ENCODE data around the gene RIMOC1.

The RIMOC1 gene

DNA sequence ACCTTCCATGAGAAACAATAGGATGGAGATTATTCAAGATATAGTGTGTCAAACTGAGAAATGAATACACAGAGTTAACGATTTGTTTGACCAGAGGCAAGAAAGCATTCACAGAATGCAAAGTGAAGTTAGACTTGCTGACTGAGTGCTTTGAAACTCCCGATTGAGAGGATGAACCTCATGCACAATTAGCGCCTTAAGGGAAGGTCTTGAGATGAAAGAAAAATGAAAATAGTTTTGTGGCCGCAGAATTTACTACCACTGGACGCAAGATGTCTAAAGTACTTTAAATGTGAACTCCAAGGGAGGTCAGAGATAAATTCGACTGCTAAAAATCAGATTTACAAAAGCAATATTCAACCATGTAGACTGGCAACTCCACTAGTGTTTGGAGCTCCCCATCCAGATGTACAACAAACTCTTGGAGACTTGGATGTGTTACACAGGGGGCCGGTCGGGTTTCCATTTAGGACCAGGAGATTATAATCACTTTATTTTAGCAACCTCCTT lies 707 bp upstream of the RIMOC1 start:
- in situ Hi-C loops (cut with MboI; ENCODE audit: low pct_unique_long_range_greater_than_20kb, low sequenced_read_pairs, unreplicated experiment) = no loop called here
- TF ChIP-seq, protein P1, sequence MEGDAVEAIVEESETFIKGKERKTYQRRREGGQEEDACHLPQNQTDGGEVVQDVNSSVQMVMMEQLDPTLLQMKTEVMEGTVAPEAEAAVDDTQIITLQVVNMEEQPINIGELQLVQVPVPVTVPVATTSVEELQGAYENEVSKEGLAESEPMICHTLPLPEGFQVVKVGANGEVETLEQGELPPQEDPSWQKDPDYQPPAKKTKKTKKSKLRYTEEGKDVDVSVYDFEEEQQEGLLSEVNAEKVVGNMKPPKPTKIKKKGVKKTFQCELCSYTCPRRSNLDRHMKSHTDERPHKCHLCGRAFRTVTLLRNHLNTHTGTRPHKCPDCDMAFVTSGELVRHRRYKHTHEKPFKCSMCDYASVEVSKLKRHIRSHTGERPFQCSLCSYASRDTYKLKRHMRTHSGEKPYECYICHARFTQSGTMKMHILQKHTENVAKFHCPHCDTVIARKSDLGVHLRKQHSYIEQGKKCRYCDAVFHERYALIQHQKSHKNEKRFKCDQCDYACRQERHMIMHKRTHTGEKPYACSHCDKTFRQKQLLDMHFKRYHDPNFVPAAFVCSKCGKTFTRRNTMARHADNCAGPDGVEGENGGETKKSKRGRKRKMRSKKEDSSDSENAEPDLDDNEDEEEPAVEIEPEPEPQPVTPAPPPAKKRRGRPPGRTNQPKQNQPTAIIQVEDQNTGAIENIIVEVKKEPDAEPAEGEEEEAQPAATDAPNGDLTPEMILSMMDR (IDR thresholded peaks at IDR 0.05; ENCODE audit: extremely low read depth, insufficient read depth, missing control alignments) = no peak
- no peak for DNase-seq (ENCODE audit: low spot score)

DNA sequence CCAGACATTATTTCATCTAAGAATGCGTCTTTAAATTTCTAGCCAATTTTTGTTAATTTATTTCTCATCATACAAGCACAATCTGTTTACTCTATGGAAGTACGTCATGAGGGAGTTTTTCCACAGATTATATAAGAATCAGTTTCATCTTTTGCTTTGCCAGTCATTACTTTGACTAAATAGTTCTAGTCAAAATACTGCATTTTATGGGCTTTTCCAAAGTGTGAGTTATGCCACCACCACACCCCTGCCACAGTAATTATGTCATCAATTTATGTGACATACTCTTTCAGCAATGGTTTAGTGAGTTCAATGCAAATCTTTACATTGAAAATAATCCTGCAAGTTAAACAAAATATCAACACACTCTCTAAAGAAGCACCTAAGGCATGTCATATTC lies 2.0 kb downstream of the RIMOC1 start:
- DNase-seq (ENCODE audit: low spot score) = no peak
- TF ChIP-seq, protein P1 (IDR thresholded peaks at IDR 0.05; ENCODE audit: extremely low read depth, insufficient read depth, missing control alignments) = no peak
- in situ Hi-C loops (cut with MboI; ENCODE audit: low pct_unique_long_range_greater_than_20kb, low sequenced_read_pairs, unreplicated experiment) = no loop called here

DNA sequence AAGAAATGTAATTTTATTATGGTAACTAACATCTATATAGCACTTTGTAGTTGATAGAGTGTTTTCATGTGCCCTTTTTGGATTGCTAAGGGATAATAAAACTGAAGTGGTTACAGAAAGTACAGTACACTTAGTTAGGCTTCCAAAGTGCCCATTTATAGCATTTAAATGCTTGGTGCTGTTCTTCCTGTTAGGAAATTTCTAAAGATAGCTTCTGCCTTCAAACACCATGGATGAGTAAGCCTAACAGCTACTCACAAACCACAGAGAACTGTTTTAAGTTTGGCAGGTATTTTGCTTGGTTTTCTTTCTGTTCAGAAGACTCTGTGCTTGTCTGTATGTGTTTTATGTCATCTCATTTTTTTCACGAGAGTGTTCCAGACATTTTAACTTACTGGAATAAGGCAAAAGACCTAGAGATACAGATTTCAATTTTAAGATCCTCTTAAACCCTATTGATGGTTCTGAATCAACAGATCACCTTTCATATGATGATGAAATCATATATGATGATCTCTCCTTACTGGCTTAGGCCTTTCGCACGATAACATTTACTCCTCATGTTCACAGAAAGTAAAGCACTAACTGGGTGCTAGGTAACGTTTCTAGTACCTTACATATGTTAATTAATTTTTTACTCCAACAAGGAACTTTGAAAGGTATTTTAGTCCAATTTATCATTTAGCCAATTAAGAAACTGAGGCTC lies 4.4 kb downstream of the RIMOC1 start:
- in situ Hi-C loops (cut with MboI; ENCODE audit: low pct_unique_long_range_greater_than_20kb, low sequenced_read_pairs, unreplicated experiment) = no loop called here
- TF ChIP-seq, protein P1 (IDR thresholded peaks at IDR 0.05; ENCODE audit: extremely low read depth, insufficient read depth, missing control alignments) = no peak
- no peak for DNase-seq (ENCODE audit: low spot score)

DNA sequence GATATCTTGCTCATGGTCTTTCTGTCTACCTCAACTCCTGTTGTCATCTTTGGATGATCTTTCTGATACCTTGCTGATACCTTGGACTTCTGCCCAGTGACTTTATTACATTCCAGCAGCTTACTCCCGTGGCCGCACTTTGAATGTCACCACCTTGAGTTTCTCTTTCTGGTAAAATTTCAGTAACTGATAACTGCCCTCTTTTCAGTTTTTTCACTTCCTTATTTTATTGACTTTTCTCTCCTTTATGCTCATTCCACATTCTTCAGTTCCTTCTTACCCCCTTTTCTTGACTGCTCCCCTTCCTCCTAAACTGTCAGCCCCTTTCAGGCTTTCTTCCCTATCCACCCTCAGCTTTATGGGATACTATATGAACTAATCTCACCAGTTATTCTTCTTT lies 14.0 kb downstream of the RIMOC1 start:
- in situ Hi-C loops (cut with MboI; ENCODE audit: low pct_unique_long_range_greater_than_20kb, low sequenced_read_pairs, unreplicated experiment) = no loop called here
- DNase-seq (ENCODE audit: low spot score) = no peak
- TF ChIP-seq, protein P1 (IDR thresholded peaks at IDR 0.05; ENCODE audit: extremely low read depth, insufficient read depth, missing control alignments) = no peak

DNA sequence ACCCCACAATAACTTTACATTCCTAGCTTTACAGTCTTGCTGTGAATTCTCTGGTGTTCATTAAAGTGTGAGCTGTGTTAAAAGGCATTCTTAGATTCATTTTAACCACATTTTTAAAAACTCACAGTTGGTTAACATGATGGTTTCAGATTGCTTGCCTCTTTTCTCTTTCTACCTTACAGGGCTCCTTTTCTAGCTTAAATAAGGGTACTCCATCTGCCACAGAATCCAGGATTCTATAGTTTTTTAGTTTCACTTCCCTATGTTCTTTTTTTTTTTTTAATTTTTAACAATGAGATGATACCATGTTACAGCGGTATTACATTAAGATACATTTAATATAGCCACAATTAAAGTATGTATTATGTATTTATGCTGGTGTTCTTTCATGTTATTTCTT lies 17.0 kb downstream of the RIMOC1 start:
- DNase-seq (ENCODE audit: low spot score) = no peak
- in situ Hi-C loops (cut with MboI; ENCODE audit: low pct_unique_long_range_greater_than_20kb, low sequenced_read_pairs, unreplicated experiment) = no loop called here
- TF ChIP-seq, protein P1 (IDR thresholded peaks at IDR 0.05; ENCODE audit: extremely low read depth, insufficient read depth, missing control alignments) = no peak

GRCh38 chr5:41921874-41922273 lies 17.7 kb downstream of the RIMOC1 start:
- TF ChIP-seq, protein P1 (IDR thresholded peaks at IDR 0.05; ENCODE audit: extremely low read depth, insufficient read depth, missing control alignments) = no peak
- DNase-seq (ENCODE audit: low spot score) = no peak
- in situ Hi-C loops (cut with MboI; ENCODE audit: low pct_unique_long_range_greater_than_20kb, low sequenced_read_pairs, unreplicated experiment) = no loop called here

Measured in GM13977 (cell line).